HepG2 (cell line): ENCODE results near the gene CCDC85C.

Experiments
- CTCF ChIP-seq: sonication (generic); formaldehyde crosslinking; IDR thresholded peaks from 2 replicates; pipeline ENCODE4 v1.5.0; 2020; ENCODE audit warnings: mild to moderate bottlenecking, missing genetic modification reagents, moderate library complexity
- DPF2 ChIP-seq: sonication (generic); formaldehyde crosslinking; IDR thresholded peaks from 2 replicates; pipeline ENCODE4 v1.4.0; 2020; ENCODE audit warnings: mild to moderate bottlenecking, low read depth, missing genetic modification reagents, borderline replicate concordance
- ESRRA ChIP-seq: sonication (generic); formaldehyde crosslinking; IDR thresholded peaks from 2 replicates; pipeline ENCODE4 v1.5.1; 2020; ENCODE audit warnings: mild to moderate bottlenecking, low read depth, missing genetic modification reagents
- GMEB2 ChIP-seq: IDR thresholded peaks from 2 replicates; pipeline ENCODE4 v1.6.1; 2016; ENCODE audit warnings: missing biosample characterization, missing genetic modification reagents, low read depth
- HNRNPL ChIP-seq: fragments of 200-400 bp; formaldehyde crosslinking; IDR thresholded peaks from 2 replicates; pipeline ENCODE4 v1.6.1; 2017; ENCODE audit warnings: mild to moderate bottlenecking, low read depth, low read length
- MXI1 ChIP-seq: IDR thresholded peaks from 3 replicates; pipeline ENCODE4 v1.6.1; 2012; ENCODE audit warnings: low read depth, low read length, inconsistent platforms, borderline replicate concordance
- MYC ChIP-seq: sonication (generic); formaldehyde crosslinking; IDR thresholded peaks from 2 replicates; pipeline ENCODE4 v1.9.0; 2021; ENCODE audit warnings: missing genetic modification reagents, borderline replicate concordance
- PAXIP1 ChIP-seq: sonication (generic); formaldehyde crosslinking; conservative IDR thresholded peaks from 2 replicates; pipeline ENCODE4 v1.4.0; 2020; ENCODE audit warnings: mild to moderate bottlenecking, missing genetic modification reagents, moderate library complexity
- SMARCC2 ChIP-seq: fragments of 450-650 bp; IDR thresholded peaks from 2 replicates; pipeline ENCODE4 v1.6.1; 2017; ENCODE audit warnings: antibody characterized with exemption, mild to moderate bottlenecking
- SMC3 ChIP-seq: IDR thresholded peaks from 2 replicates; pipeline ENCODE4 v1.6.1; 2011; ENCODE audit warnings: low read length, improper control_type of control experiment
- TFAP4 ChIP-seq: sonication (generic); IDR thresholded peaks from 2 replicates; pipeline ENCODE4 v1.6.1; 2016; ENCODE audit warnings: low read depth, borderline replicate concordance
- ZFX ChIP-seq: sonication (generic); formaldehyde crosslinking; IDR thresholded peaks from 2 replicates; pipeline ENCODE4 v1.4.0; 2020; ENCODE audit warnings: mild to moderate bottlenecking, low read depth, missing genetic modification reagents, moderate library complexity
- ZNF513 ChIP-seq: sonication (generic); formaldehyde crosslinking; conservative IDR thresholded peaks from 2 replicates; pipeline ENCODE4 v1.5.0; 2020; ENCODE audit warnings: missing genetic modification reagents

GRCh38 chr14:99543370-99543769 is 60.6 kb downstream of the CCDC85C start:
- TF ChIP-seq ZFX (no peak), SMC3 (no peak), HNRNPL (no peak), MXI1 (no peak), ESRRA (no peak), SMARCC2 (no peak), TFAP4 (no peak), DPF2 (CRISPR knock-in tag) (no peak), CTCF (CRISPR knock-in tag) (no peak), ZNF513 (CRISPR knock-in tag) (no peak), GMEB2 (CRISPR knock-in tag) (no peak), PAXIP1 (CRISPR knock-in tag) (no peak), MYC (no peak)
